HepG2 (cell line): Measurements from ENCODE around the gene UBC. TPM values are rescaled to one million over a fixed set of nuclear protein-coding genes. Genes with fewer than 3 reads are reported as not detected.

ENCODE experiments used
- BCLAF1 ChIP-seq: fragments of 450-650 bp; IDR thresholded peaks from 2 replicates; pipeline ENCODE4 v1.6.1; 2017; ENCODE audit warnings: mild to moderate bottlenecking
- CHD4 ChIP-seq: fragments of 200-600 bp; sonication (generic); IDR thresholded peaks from 2 replicates; pipeline ENCODE4 v1.7.0; 2017; ENCODE audit warnings: mild to moderate bottlenecking, low read length, borderline replicate concordance
- ESRRA ChIP-seq: sonication (generic); formaldehyde crosslinking; IDR thresholded peaks from 2 replicates; pipeline ENCODE4 v1.5.1; 2020; ENCODE audit warnings: mild to moderate bottlenecking, low read depth, missing genetic modification reagents
- GABPB1 ChIP-seq: IDR thresholded peaks from 2 replicates; pipeline ENCODE4 v1.6.1; 2016; ENCODE audit warnings: mild to moderate bottlenecking, missing genetic modification reagents, moderate library complexity, missing compliant biosample characterization
- HNRNPUL1 ChIP-seq: fragments of 200-400 bp; formaldehyde crosslinking; IDR thresholded peaks from 2 replicates; pipeline ENCODE4 v1.6.1; 2017; ENCODE audit warnings: low read depth, mild to moderate bottlenecking, low read length, moderate library complexity
- NCOA2 ChIP-seq: sonication (generic); formaldehyde crosslinking; IDR thresholded peaks from 2 replicates; pipeline ENCODE4 v1.8.0; 2022; ENCODE audit warnings: inconsistent platforms
- NR2F1 ChIP-seq, 2 experiments: fragments of 450-650 bp in 1 of 2; formaldehyde crosslinking in 1 of 2; IDR thresholded peaks; 2 replicates each; pipeline versions ENCODE4 v1.5.0 to v1.6.1; 2016 to 2020; ENCODE audit warnings: mild to moderate bottlenecking in 1 of 2, missing compliant biosample characterization in 1 of 2, missing genetic modification reagents in 1 of 2, moderate library complexity in 1 of 2
- PATZ1 ChIP-seq: sonication (generic); formaldehyde crosslinking; IDR thresholded peaks from 2 replicates; pipeline ENCODE4 v1.4.0; 2020; ENCODE audit warnings: missing genetic modification reagents
- PRPF4 ChIP-seq: fragments of 200-400 bp; formaldehyde crosslinking; IDR thresholded peaks from 2 replicates; pipeline ENCODE4 v1.6.1; 2016; ENCODE audit warnings: low read length, low read depth; ENCODE audit not compliant: poor library complexity, severe bottlenecking
- PTBP1 ChIP-seq: fragments of 200-400 bp; formaldehyde crosslinking; IDR thresholded peaks from 2 replicates; pipeline ENCODE4 v1.6.1; 2018; ENCODE audit warnings: low read length, low read depth; ENCODE audit not compliant: poor library complexity, severe bottlenecking
- SIN3B ChIP-seq: fragments of 150-350 bp; IDR thresholded peaks from 2 replicates; pipeline ENCODE4 v1.6.1; 2014; ENCODE audit warnings: low read length
- TARDBP ChIP-seq: sonication (generic); formaldehyde crosslinking; IDR thresholded peaks from 2 replicates; pipeline ENCODE4 v1.8.0; 2022; ENCODE audit warnings: mild to moderate bottlenecking, missing genetic modification reagents
- TGIF2 ChIP-seq: IDR thresholded peaks from 2 replicates; pipeline ENCODE4 v1.6.1; 2016; ENCODE audit warnings: control low read depth, missing compliant biosample characterization
- TMF1 ChIP-seq: sonication (generic); formaldehyde crosslinking; IDR thresholded peaks from 2 replicates; pipeline ENCODE4 v1.8.1; 2022; ENCODE audit warnings: low read depth, missing genetic modification reagents
- TP53 ChIP-seq: sonication (generic); formaldehyde crosslinking; conservative IDR thresholded peaks from 2 replicates; pipeline ENCODE4 v1.4.0; 2020; ENCODE audit warnings: missing genetic modification reagents
- ZBTB20 ChIP-seq: sonication (generic); formaldehyde crosslinking; IDR thresholded peaks from 2 replicates; pipeline ENCODE4 v1.8.1; 2023; ENCODE audit warnings: missing genetic modification reagents, low read depth, mild to moderate bottlenecking, borderline replicate concordance
- ZFP36 ChIP-seq: fragments of 150-350 bp; IDR thresholded peaks from 2 replicates; pipeline ENCODE4 v1.6.1; 2018; ENCODE audit warnings: borderline replicate concordance, low read length, low read depth; ENCODE audit not compliant: partially characterized antibody
- ZNF24 ChIP-seq: fragments of 450-650 bp; IDR thresholded peaks from 2 replicates; pipeline ENCODE4 v1.6.1; 2017; ENCODE audit warnings: antibody characterized with exemption, mild to moderate bottlenecking
- ZNF441 ChIP-seq: sonication (generic); formaldehyde crosslinking; IDR thresholded peaks from 2 replicates; pipeline ENCODE4 v1.7.0; 2021; ENCODE audit warnings: missing genetic modification reagents, borderline replicate concordance
- ZNF510 ChIP-seq: sonication (generic); formaldehyde crosslinking; IDR thresholded peaks from 2 replicates; pipeline ENCODE4 v1.4.0; 2020; ENCODE audit warnings: low read depth, mild to moderate bottlenecking, missing genetic modification reagents
- ZNF652 ChIP-seq: IDR thresholded peaks from 2 replicates; pipeline ENCODE4 v1.6.1; 2016; ENCODE audit warnings: low read depth, borderline replicate concordance
- polyA plus RNA-seq, 8 experiments: library from polyadenylated mRNA; depleted of rRNA in 3 of 8; stranded (reverse) in 7 of 8; unstranded in 1 of 8; fragments of >200 nt; fragmentation: Illumina TruSeq in 4 of 8; extraction: Trizol in 4 of 8; gene quantifications; 2 replicates each; pipeline versions ENCODE4 v1.2.1 to v1.2.3, GENCODE V29; 2011 to 2016; ENCODE audit warnings: low read depth in 4 of 8, missing spikeins in 1 of 8, mixed read lengths in 1 of 8; ENCODE audit not compliant: insufficient read depth in 1 of 8
- total RNA-seq, 5 experiments: library from RNA; depleted of rRNA; stranded (reverse); fragments of >200 nt; fragmentation: Illumina TruSeq; extraction: Trizol; gene quantifications; 2 replicates each; pipeline ENCODE4 v1.2.3, GENCODE V29; 2016; ENCODE audit warnings: low read depth in 1 of 5
- TF ChIP-seq, protein P1 (sequence below): IDR thresholded peaks from 2 replicates; pipeline ENCODE4 v1.6.1; 2016; ENCODE audit warnings: missing genetic modification reagents, missing compliant biosample characterization
- TF ChIP-seq, protein P2 (sequence below): IDR thresholded peaks from 2 replicates; pipeline ENCODE4 v1.6.1; 2016; ENCODE audit warnings: mild to moderate bottlenecking

Gene UBC
- total and polyA plus RNA-seq, 2 of the 13 experiments (the other 11 are each of a cell fraction or from before 2014, with no cell fraction given), result 805 to 1,432 TPM

DNA sequence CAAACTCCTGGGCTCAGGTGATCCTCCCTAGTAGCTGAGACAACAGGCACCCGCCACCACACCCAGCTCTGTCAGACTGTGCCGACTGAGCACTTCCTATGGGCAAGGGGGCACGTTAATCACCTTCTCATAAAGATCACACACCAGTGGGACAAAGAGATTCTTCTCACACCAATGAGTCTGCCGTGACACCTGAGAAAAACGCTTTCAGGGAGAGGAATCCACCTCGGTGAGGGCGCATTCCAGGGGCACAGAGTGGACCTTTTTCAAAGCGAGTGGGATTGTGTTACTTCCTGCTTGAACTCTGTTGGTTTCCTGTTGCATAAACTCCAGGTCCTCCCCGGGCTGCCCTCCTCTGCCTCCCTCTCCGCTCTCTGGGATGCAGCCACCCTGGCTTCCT lies 33.3 kb downstream of the UBC start (continued):
- TF ChIP-seq BCLAF1 (no peak), ZNF441 (CRISPR knock-in tag) (no peak; the same call in 1 of the 2 replicates), TARDBP (CRISPR knock-in tag) (peak; percentile 87), GABPB1 (CRISPR knock-in tag) (peak; percentile 65), PATZ1 (peak; percentile 68), ZFP36 (no peak), SIN3B (no peak), ZNF652 (CRISPR knock-in tag) (peak; percentile 36; the same call in 1 of the 2 replicates), ZNF24 (no peak), TMF1 (CRISPR knock-in tag) (0 out of 2 replicates have a peak, but pooled peaks have one; percentile 26), CHD4 (no peak), ZNF510 (CRISPR knock-in tag) (0 out of 2 replicates have a peak, but pooled peaks have one; percentile 36), NR2F1 (CRISPR knock-in tag; IDR thresholded peaks at IDR 0.05) (no peak), PTBP1 (no peak), TP53 (CRISPR knock-in tag) (no peak), NCOA2 (CRISPR knock-in tag) (peak; percentile 61; the same call in 1 of the 2 replicates), PRPF4 (no peak), ESRRA (CRISPR knock-in tag) (peak; percentile 52; the same call in 1 of the 2 replicates), TGIF2 (CRISPR knock-in tag) (peak; percentile 57; the same call in 1 of the 2 replicates), HNRNPUL1 (no peak), ZBTB20 (CRISPR knock-in tag) (peak; percentile 77; the same call in 1 of the 2 replicates)
- TF ChIP-seq, protein P1, sequence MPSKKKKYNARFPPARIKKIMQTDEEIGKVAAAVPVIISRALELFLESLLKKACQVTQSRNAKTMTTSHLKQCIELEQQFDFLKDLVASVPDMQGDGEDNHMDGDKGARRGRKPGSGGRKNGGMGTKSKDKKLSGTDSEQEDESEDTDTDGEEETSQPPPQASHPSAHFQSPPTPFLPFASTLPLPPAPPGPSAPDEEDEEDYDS (CRISPR knock-in tag), result peak; percentile 53; the same call in 1 of the 2 replicates
- TF ChIP-seq, protein P2, sequence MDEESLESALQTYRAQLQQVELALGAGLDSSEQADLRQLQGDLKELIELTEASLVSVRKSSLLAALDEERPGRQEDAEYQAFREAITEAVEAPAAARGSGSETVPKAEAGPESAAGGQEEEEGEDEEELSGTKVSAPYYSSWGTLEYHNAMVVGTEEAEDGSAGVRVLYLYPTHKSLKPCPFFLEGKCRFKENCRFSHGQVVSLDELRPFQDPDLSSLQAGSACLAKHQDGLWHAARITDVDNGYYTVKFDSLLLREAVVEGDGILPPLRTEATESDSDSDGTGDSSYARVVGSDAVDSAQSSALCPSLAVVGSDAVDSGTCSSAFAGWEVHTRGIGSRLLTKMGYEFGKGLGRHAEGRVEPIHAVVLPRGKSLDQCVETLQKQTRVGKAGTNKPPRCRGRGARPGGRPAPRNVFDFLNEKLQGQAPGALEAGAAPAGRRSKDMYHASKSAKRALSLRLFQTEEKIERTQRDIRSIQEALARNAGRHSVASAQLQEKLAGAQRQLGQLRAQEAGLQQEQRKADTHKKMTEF, result 0 out of 2 replicates have a peak, but pooled peaks have one; percentile 35
